Keratinocyte (primary cell): ENCODE data around the gene PITPNC1.

Source experiments
- EZH2 ChIP-seq: IDR thresholded peaks from one replicate; pipeline ENCODE4 v1.6.1; 2012; ENCODE audit warnings: inconsistent platforms, mild to moderate bottlenecking, low read length, moderate library complexity
- TF ChIP-seq, protein P1 (sequence below), 3 experiments: IDR thresholded peaks in 1 of 3; conservative IDR thresholded peaks in 1 of 3; optimal IDR thresholded peaks in 1 of 3; 2 replicates in 2 of 3; 3 replicates in 1 of 3; pipeline versions ENCODE3 to v1.5.1; 2011; ENCODE audit warnings: low read length in 3 of 3, mild to moderate bottlenecking in 3 of 3, moderate library complexity in 2 of 3, control low read depth in 1 of 3, inconsistent platforms in 1 of 3; ENCODE audit not compliant: insufficient read depth in 2 of 3; ENCODE audit errors: extremely low read depth in 1 of 3

- no peak for TF ChIP-seq EZH2
- TF ChIP-seq, protein P1, sequence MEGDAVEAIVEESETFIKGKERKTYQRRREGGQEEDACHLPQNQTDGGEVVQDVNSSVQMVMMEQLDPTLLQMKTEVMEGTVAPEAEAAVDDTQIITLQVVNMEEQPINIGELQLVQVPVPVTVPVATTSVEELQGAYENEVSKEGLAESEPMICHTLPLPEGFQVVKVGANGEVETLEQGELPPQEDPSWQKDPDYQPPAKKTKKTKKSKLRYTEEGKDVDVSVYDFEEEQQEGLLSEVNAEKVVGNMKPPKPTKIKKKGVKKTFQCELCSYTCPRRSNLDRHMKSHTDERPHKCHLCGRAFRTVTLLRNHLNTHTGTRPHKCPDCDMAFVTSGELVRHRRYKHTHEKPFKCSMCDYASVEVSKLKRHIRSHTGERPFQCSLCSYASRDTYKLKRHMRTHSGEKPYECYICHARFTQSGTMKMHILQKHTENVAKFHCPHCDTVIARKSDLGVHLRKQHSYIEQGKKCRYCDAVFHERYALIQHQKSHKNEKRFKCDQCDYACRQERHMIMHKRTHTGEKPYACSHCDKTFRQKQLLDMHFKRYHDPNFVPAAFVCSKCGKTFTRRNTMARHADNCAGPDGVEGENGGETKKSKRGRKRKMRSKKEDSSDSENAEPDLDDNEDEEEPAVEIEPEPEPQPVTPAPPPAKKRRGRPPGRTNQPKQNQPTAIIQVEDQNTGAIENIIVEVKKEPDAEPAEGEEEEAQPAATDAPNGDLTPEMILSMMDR (optimal IDR thresholded peaks at IDR 0.05 in 1 of 3, IDR thresholded peaks at IDR 0.05 in 1 of 3, conservative IDR thresholded peaks at IDR 0.05 in 1 of 3; ENCODE audit: extremely low read depth in 1 of 3, insufficient read depth in 2 of 3, low read length in 3 of 3) = no peak
Observed at GRCh38 chr17:67441052-67441895, 64.2 kb downstream of the PITPNC1 start.
